GM12878 (cell line): ENCODE data around the gene ALDH1A2.

Experiments
- DPF2 ChIP-seq: fragments of 450-650 bp; IDR thresholded peaks from 2 replicates; pipeline ENCODE4 v1.6.1; 2017; ENCODE audit warnings: mild to moderate bottlenecking
- EP300 ChIP-seq, 2 experiments: fragments of 150-350 bp in 1 of 2; IDR thresholded peaks; 2 replicates each; pipeline ENCODE4 v1.6.1; 2011 to 2012; ENCODE audit warnings: low read depth in 2 of 2, low read length in 2 of 2, borderline replicate concordance in 1 of 2, improper control_type of control experiment in 1 of 2, inconsistent platforms in 1 of 2; ENCODE audit not compliant: control insufficient read depth in 1 of 2
- FOXM1 ChIP-seq: IDR thresholded peaks from 2 replicates; pipeline ENCODE4 v1.6.1; 2012; ENCODE audit warnings: low read depth, mild to moderate bottlenecking, inconsistent platforms, low read length, moderate library complexity
- HDAC6 ChIP-seq: fragments of 200-600 bp; sonication (generic); IDR thresholded peaks from one replicate; pipeline ENCODE4 v1.8.0; 2017; ENCODE audit warnings: antibody characterized with exemption; ENCODE audit not compliant: unreplicated experiment
- MEF2A ChIP-seq: IDR thresholded peaks from 2 replicates; pipeline ENCODE4 v1.6.1; 2011; ENCODE audit warnings: low read depth, mild to moderate bottlenecking, low read length, moderate library complexity; ENCODE audit not compliant: insufficient read depth
- NFIC ChIP-seq: IDR thresholded peaks from 2 replicates; pipeline ENCODE4 v1.6.1; 2012; ENCODE audit warnings: low read depth, mild to moderate bottlenecking, inconsistent platforms, low read length, moderate library complexity
- NR2C2 ChIP-seq: IDR thresholded peaks from 2 replicates; pipeline ENCODE4 v1.6.1; 2011; ENCODE audit warnings: borderline replicate concordance, low read depth; ENCODE audit not compliant: control insufficient read depth, insufficient read length
- REST ChIP-seq: IDR thresholded peaks from 2 replicates; pipeline ENCODE4 v1.6.1; 2012; ENCODE audit warnings: mild to moderate bottlenecking, low read depth, low read length
- SIX5 ChIP-seq: IDR thresholded peaks from 2 replicates; pipeline ENCODE4 v1.6.1; 2011; ENCODE audit warnings: mild to moderate bottlenecking, low read depth, low read length, moderate library complexity; ENCODE audit not compliant: severe bottlenecking
- SP1 ChIP-seq: IDR thresholded peaks from one replicate; pipeline ENCODE4 v1.6.1; 2011; ENCODE audit warnings: low read depth, low read length
- ZBTB4 ChIP-seq: fragments of 450-650 bp; formaldehyde crosslinking; IDR thresholded peaks from 2 replicates; pipeline ENCODE4 v1.4.0; 2022; ENCODE audit warnings: mild to moderate bottlenecking, moderate library complexity
- ZNF217 ChIP-seq: fragments of 450-650 bp; IDR thresholded peaks from 2 replicates; pipeline ENCODE4 v1.6.1; 2017; ENCODE audit warnings: antibody characterized with exemption, mild to moderate bottlenecking
- TF ChIP-seq, protein P1 (sequence below), 3 experiments: IDR thresholded peaks in 2 of 3; conservative IDR thresholded peaks in 1 of 3; 2 replicates each; pipeline ENCODE4 v1.5.1; 2011; ENCODE audit warnings: low read depth in 3 of 3, low read length in 3 of 3, mild to moderate bottlenecking in 3 of 3, control low read depth in 2 of 3, moderate library complexity in 2 of 3, inconsistent platforms in 1 of 3, mixed read lengths in 1 of 3; ENCODE audit not compliant: control insufficient read depth in 2 of 3, insufficient read depth in 1 of 3; ENCODE audit errors: extremely low read depth in 1 of 3

- TF ChIP-seq, protein P1, sequence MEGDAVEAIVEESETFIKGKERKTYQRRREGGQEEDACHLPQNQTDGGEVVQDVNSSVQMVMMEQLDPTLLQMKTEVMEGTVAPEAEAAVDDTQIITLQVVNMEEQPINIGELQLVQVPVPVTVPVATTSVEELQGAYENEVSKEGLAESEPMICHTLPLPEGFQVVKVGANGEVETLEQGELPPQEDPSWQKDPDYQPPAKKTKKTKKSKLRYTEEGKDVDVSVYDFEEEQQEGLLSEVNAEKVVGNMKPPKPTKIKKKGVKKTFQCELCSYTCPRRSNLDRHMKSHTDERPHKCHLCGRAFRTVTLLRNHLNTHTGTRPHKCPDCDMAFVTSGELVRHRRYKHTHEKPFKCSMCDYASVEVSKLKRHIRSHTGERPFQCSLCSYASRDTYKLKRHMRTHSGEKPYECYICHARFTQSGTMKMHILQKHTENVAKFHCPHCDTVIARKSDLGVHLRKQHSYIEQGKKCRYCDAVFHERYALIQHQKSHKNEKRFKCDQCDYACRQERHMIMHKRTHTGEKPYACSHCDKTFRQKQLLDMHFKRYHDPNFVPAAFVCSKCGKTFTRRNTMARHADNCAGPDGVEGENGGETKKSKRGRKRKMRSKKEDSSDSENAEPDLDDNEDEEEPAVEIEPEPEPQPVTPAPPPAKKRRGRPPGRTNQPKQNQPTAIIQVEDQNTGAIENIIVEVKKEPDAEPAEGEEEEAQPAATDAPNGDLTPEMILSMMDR (IDR thresholded peaks at IDR 0.05 in 2 of 3, conservative IDR thresholded peaks at IDR 0.05 in 1 of 3; ENCODE audit: control insufficient read depth in 2 of 3, extremely low read depth in 1 of 3, insufficient read depth in 1 of 3, low read depth in 3 of 3, low read length in 3 of 3) = no peak
- TF ChIP-seq EP300 (IDR thresholded peaks at IDR 0.05; ENCODE audit: borderline replicate concordance in 1 of 2, control insufficient read depth in 1 of 2, low read depth in 2 of 2, low read length in 2 of 2) (no peak), HDAC6 (no peak), SIX5 (no peak), ZNF217 (no peak), ZBTB4 (CRISPR knock-in tag) (no peak), NR2C2 (no peak), DPF2 (no peak), MEF2A (no peak), REST (no peak), NFIC (no peak), FOXM1 (no peak), SP1 (no peak)
Observed at GRCh38 chr15:58114388-58114787, 48.9 kb upstream of the ALDH1A2 start.
